Ureter (tissue), 1 donor: ENCODE data around the gene SEM1. TPM values are rescaled to one million over a fixed set of nuclear protein-coding genes. Genes with fewer than 3 reads are reported as not detected.
"Not testable (repeated sequence)": the region's sequence is repeated elsewhere in the genome, so short reads cannot be mapped to it uniquely, and the experiment has no call there.

Experiments
- DNase-seq: peaks from one replicate; pipeline ENCODE4 v3.0.0-alpha.2; 2020; ENCODE audit warnings: low spot score
- total RNA-seq: library from RNA; stranded (reverse); gene quantifications from one replicate; pipeline ENCODE4 v1.2.4, GENCODE V29; 2023
- donor health status: DM: yes; HTN: yes; CAD: no.

Gene SEM1
- total RNA-seq, 1 donor from 2014 or later, result 50.3 TPM

GRCh38 chr7:96663457-96663856 lies 46.2 kb downstream of the SEM1 start:
- no peak for DNase-seq

GRCh38 chr7:96662151-96662550 lies 47.5 kb downstream of the SEM1 start:
- DNase-seq, result not testable (repeated sequence)

- DNase-seq, result no peak
These were observed 51.6 kb downstream of the SEM1 start for GRCh38 chr7:96658022-96658412.

- DNase-seq, result no peak
These were observed 52.2 kb downstream of the SEM1 start for GRCh38 chr7:96657347-96658021.

GRCh38 chr7:96655956-96656355 lies 53.7 kb downstream of the SEM1 start:
- DNase-seq, result no peak

- DNase-seq, result no peak
These were observed 54.9 kb downstream of the SEM1 start for GRCh38 chr7:96654630-96655188.

GRCh38 chr7:96649981-96650380 lies 59.7 kb downstream of the SEM1 start:
- DNase-seq, result no peak

GRCh38 chr7:96648784-96649183 lies 60.9 kb downstream of the SEM1 start:
- DNase-seq, result no peak

GRCh38 chr7:96647733-96648132 lies 61.9 kb downstream of the SEM1 start:
- no peak for DNase-seq

- DNase-seq, result no peak
These were observed 64.6 kb downstream of the SEM1 start for GRCh38 chr7:96645084-96645483.

- not testable (repeated sequence) for DNase-seq
These were observed 66.2 kb downstream of the SEM1 start for GRCh38 chr7:96643436-96643835.

- DNase-seq, result no peak
These were observed 69.6 kb downstream of the SEM1 start for GRCh38 chr7:96640054-96640453.
